ENCODE results near the gene ANP32E.

DNA sequence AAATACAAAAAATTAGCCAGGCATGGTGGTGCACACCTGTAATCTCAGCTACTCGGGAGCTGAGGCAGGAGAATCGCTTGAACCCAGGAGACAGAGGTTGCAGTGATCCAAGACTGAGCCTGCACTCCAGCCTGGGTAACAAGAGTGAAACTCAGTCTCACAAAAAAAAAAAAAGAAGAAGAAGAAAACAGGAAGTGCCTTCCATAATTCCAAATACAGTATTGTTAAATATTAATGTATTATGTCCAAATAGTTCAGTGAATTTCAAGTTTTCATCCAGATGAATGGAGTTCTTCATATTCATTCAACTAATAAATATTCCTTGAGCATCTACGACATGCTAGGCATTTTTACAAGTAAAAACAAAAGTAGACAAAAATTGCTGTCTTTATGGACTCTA lies 52.9 kb downstream of the ANP32E start:
- no peak for TF ChIP-seq CTCF (IDR thresholded peaks at IDR 0.05)
- no peak for TF ChIP-seq POLR2A (IDR thresholded peaks at IDR 0.05)
